Heart left ventricle (tissue), 16 donors: ENCODE results near the gene SLC1A6. TPM values are rescaled to one million over a fixed set of nuclear protein-coding genes. Genes with fewer than 3 reads are reported as not detected.

Experiments used
- ATAC-seq, 4 donors: fragments of 200-7000 bp; cut with Tn5 transposase; one replicate each; pipeline ENCODE4 v1.9.1; 2020 to 2022; ENCODE audit warnings: moderate library complexity in 4 of 4, mild to moderate bottlenecking in 3 of 4, moderate number of reproducible peaks in 1 of 4
- DNase-seq, 5 donors: peaks; one replicate each; pipeline ENCODE4 v3.0.0-alpha.2; 2020
- H3K27ac ChIP-seq, 12 donors: fragments of 200-600 bp; sonication (generic) in 4 of 12; one replicate each; pipeline versions ENCODE4 v1.5.0 to v1.8.0; 2016 to 2022; ENCODE audit warnings: mild to moderate bottlenecking in 2 of 12
- H3K27me3 ChIP-seq, 9 donors: fragments of 200-600 bp; sonication (generic) in 2 of 9; one replicate each; pipeline versions ENCODE4 v1.5.1 to v1.8.0; 2016 to 2022; ENCODE audit warnings: mild to moderate bottlenecking in 3 of 9
- H3K36me3 ChIP-seq, 9 donors: fragments of 200-600 bp; sonication (generic) in 2 of 9; one replicate each; pipeline versions ENCODE4 v1.5.0 to v1.8.0; 2018 to 2022; ENCODE audit warnings: mild to moderate bottlenecking in 2 of 9
- H3K4me1 ChIP-seq, 12 donors: fragments of 200-600 bp; sonication (generic) in 4 of 12; one replicate each; pipeline versions ENCODE4 v1.5.0 to v1.8.0; 2016 to 2022; ENCODE audit warnings: mild to moderate bottlenecking in 3 of 12
- H3K4me3 ChIP-seq, 12 donors: fragments of 200-600 bp; sonication (generic) in 4 of 12; one replicate each; pipeline versions ENCODE4 v1.5.0 to v1.8.0; 2017 to 2022; ENCODE audit warnings: mild to moderate bottlenecking in 9 of 12, moderate library complexity in 4 of 12
- H3K9me3 ChIP-seq, 12 donors: fragments of 200-600 bp; sonication (generic) in 4 of 12; one replicate each; pipeline versions ENCODE4 v1.5.0 to v1.8.0; 2016 to 2022; ENCODE audit warnings: mild to moderate bottlenecking in 1 of 12
- POLR2A ChIP-seq, 2 donors: fragments of 450-650 bp; IDR thresholded peaks; one replicate each; pipeline ENCODE4 v1.6.1; 2017; ENCODE audit warnings: antibody characterized with exemption in 2 of 2, mild to moderate bottlenecking in 2 of 2, moderate library complexity in 2 of 2
- WGBS, 4 donors: extraction: QIAGEN DNeasy Blood & Tissue Kit in 2 of 4; methylation state at CpG; one replicate each; pipeline versions ENCODE4 v1.1.5 to v1.1.7; 2013 to 2018; 5-methylcytosine and 5-hydroxymethylcytosine counted together
- intact Hi-C, 10 donors: fragments of 100-400 bp; cut with DNase I; formaldehyde crosslinking; loops; one replicate each; pipeline versions ENCODE4 v1.11.1 to v1.14.2; 2022
- polyA plus RNA-seq, 2 donors: library from polyadenylated mRNA; stranded (reverse); fragments of 200-250 nt; gene quantifications; one replicate each; pipeline ENCODE4 v1.2.3, GENCODE V29; 2013
- total RNA-seq, 9 donors: library from RNA; depleted of rRNA in 2 of 9; stranded (reverse); fragments of >200 nt in 2 of 9; fragmentation: NEBNext Ultra II Directional in 3 of 9; extraction: Animal tissue kit (Norgen Biotek cat#: 25700) in 3 of 9; gene quantifications; one replicate each; pipeline versions ENCODE4 v1.1.0 to v1.2.4, GENCODE V29; 2016 to 2023
- TF ChIP-seq, protein P1 (sequence below), 12 donors: fragments of 200-600 bp; sonication (generic) in 4 of 12; IDR thresholded peaks; one replicate each; pipeline versions ENCODE4 v1.5.0 to v1.8.0; 2018 to 2022; ENCODE audit warnings: antibody characterized with exemption in 12 of 12, mild to moderate bottlenecking in 5 of 12
- donor health status: ischemic (EF 13 %, LVEDD 7.1; RV severe dilation, severe dysfunction).
- donor health status: healthy with polysubstance abuse.
- donor health status: DM: no; HTN: yes; CAD: no.
- donor health status: DM: no; HTN: no; CAD: no.
- donor health status: ischemic (EF 25% LVEDD 6.9; RV normal size, moderate dysfunction).
- donor health status: ischemic (EF 25% LVEDD 5.7; RV mildly dilated, moderate dysfunction).
- donor health status: healthy.
- donor health status: DM: yes; HTN: yes; CAD: no.
- donor health status: ischemic (EF 35%, LVEDD 5.7; RV mildly dilated, moderate dysfunction).
- donor health status: nonischemic (EF 11% LVEDD 7.7; RV severe dilation, severe dysfunction).
- donor health status: DM: yes; HTN: yes; CAD: no.
- donor health status: PGD.
- donor health status: ischemic (EF 29% LVEDD 5.4; RV normal size, mild dysfunction).
- donor health status: nonischemic (EF 23%, LVEDD 6.1; RV moderate dilation, normal function).

SLC1A6 gene
- total and polyA plus RNA-seq, 11 donors, result not detected

DNA sequence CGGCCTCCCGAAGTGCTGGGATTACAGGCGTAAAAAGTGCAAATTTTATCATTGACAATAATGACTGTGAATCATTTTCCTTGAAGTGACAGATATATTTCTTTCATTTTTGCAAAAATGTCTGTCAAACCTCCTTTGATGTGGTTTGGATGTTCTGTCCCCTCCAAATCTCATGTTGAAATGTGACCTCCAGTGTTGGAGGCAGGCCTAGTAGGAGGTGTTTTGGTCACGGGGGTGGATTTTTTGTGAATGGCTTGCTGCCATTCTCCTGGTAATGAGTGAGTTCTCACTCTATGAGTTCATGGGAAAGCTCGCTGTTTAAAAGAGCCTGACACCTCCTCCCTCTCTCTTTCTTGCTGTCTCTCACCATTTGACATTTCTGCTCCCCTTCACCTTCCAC lies 5.5 kb upstream of the SLC1A6 start:
- no peak for TF ChIP-seq POLR2A (IDR thresholded peaks at IDR 0.05)
- TF ChIP-seq, protein P1, sequence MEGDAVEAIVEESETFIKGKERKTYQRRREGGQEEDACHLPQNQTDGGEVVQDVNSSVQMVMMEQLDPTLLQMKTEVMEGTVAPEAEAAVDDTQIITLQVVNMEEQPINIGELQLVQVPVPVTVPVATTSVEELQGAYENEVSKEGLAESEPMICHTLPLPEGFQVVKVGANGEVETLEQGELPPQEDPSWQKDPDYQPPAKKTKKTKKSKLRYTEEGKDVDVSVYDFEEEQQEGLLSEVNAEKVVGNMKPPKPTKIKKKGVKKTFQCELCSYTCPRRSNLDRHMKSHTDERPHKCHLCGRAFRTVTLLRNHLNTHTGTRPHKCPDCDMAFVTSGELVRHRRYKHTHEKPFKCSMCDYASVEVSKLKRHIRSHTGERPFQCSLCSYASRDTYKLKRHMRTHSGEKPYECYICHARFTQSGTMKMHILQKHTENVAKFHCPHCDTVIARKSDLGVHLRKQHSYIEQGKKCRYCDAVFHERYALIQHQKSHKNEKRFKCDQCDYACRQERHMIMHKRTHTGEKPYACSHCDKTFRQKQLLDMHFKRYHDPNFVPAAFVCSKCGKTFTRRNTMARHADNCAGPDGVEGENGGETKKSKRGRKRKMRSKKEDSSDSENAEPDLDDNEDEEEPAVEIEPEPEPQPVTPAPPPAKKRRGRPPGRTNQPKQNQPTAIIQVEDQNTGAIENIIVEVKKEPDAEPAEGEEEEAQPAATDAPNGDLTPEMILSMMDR (IDR thresholded peaks at IDR 0.05), result no peak
- peaks cover 0 to under 1% (median 0%) of the 10 kb centered on the region in 12 donors for H3K4me1 ChIP-seq
- 65 to 75% (median 70%) methylated on average over 5 of the region's 5 CpGs for WGBS, 4 donors
- peaks cover 4 to 37% (median 18%) of the 10 kb centered on the region in 9 donors for H3K27me3 ChIP-seq
- H3K36me3 ChIP-seq, result no peaks in the 10 kb centered on the region
- ATAC-seq (no peak), DNase-seq (no peak)
- intact Hi-C loops, result no loop called here
- no peaks in the 10 kb centered on the region for H3K9me3 ChIP-seq
- no peak overlapping the region for H3K27ac ChIP-seq
- H3K4me3 ChIP-seq, result no peak overlapping the region

DNA sequence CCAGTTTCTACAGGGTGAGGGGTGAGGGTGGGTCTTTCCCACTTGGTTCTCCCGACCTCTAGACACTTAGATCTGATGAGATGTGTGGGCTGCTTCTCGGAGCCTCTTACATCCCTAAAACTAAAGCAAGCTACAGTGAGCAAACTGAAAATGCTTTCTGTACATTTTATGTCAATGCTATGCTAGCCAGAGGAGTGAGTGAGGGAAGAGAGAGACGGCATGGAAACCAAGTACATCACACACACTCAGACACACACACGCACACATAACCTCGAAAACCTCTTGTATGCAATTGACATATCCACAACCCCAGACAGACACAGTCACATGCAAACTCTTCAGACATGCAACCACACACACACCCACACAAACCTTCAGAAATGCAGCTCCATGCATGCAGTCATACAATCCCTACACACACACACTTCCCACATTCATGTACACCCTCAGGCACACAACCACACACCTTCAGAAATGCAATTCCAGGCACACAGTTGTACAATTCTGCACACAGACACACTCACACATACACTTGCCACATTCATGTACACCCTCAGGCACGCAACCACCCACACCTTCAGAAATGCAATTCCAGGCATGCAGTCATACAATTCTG lies 1.4 kb downstream of the SLC1A6 start:
- H3K4me1 ChIP-seq, result peaks cover 0 to 11% (median 0%) of the 10 kb centered on the region in 12 donors
- H3K36me3 ChIP-seq, result no peaks in the 10 kb centered on the region
- TF ChIP-seq, protein P1 (IDR thresholded peaks at IDR 0.05), result no peak
- no peak for TF ChIP-seq POLR2A (IDR thresholded peaks at IDR 0.05)
- DNase-seq (no peak), ATAC-seq (no peak)
- no peak overlapping the region for H3K4me3 ChIP-seq
- peaks cover 24 to 74% (median 47%) of the 10 kb centered on the region in 9 donors for H3K27me3 ChIP-seq
- WGBS, 4 donors, result 63 to 69% (median 66%) methylated on average over 6 of the region's 6 CpGs
- intact Hi-C loops, result no loop called here
- no peaks in the 10 kb centered on the region for H3K9me3 ChIP-seq
- H3K27ac ChIP-seq, result no peak overlapping the region

DNA sequence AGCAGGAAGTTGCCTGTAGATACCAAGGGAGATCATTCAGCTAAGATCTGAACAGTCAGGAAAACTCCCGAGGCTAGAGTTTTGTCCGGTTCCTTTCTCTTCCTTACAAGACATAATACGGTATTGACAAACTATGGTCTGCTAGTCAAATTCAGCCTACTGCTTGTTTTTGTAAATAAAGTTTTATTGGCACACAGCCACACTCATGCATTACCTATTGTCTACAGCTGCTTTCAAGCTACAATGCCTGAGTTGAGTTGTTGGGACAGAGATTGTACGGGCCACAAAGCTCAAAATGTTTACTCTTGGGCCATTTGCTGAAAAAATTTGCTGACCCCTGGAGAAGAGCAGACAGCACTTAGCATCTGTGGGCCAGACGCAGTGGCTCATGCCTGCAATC lies 2.5 kb downstream of the SLC1A6 start:
- no peak for TF ChIP-seq POLR2A (IDR thresholded peaks at IDR 0.05)
- TF ChIP-seq, protein P1 (IDR thresholded peaks at IDR 0.05), result no peak
- intact Hi-C loops, result no loop called here
- 51 to 70% (median 54%) methylated on average over 5 of the region's 5 CpGs for WGBS, 4 donors
- Histone ChIP-seq H3K36me3 (no peaks in the 10 kb centered on the region), H3K4me3 (no peak overlapping the region), H3K27me3 (peaks cover 24 to 66% (median 46%) of the 10 kb centered on the region in 9 donors), H3K4me1 (peaks cover 0 to 11% (median 0%) of the 10 kb centered on the region in 12 donors), H3K9me3 (no peaks in the 10 kb centered on the region), H3K27ac (no peak overlapping the region)
- DNase-seq, result no peak
- no peak for ATAC-seq

DNA sequence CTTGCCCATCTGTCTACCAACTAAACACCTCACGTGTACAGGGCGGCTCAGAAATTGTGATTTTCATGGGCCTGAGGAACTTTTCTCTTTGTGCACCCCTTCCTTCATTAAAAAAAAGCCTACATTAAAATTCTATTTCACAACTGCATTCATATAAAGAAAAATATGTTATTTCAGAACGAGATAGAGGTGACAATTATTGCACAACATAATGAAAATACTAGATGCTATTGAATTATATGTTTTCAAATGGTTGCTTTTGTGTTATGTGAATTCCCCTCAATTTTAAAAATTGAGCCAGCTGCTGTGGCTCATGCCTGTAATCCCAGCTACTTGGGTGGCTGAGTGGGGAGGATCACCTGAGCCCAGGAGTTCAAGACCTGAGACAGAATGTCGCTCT lies 5.2 kb downstream of the SLC1A6 start:
- no peak for ATAC-seq
- Histone ChIP-seq H3K27me3 (peaks cover 6 to 40% (median 21%) of the 10 kb centered on the region in 9 donors), H3K36me3 (no peaks in the 10 kb centered on the region), H3K27ac (no peak overlapping the region), H3K9me3 (no peaks in the 10 kb centered on the region), H3K4me3 (no peak overlapping the region), H3K4me1 (peaks cover 0 to 5% (median 0%) of the 10 kb centered on the region in 12 donors)
- 62 to 78% (median 66%) methylated on average over 4 of the region's 4 CpGs for WGBS, 4 donors
- DNase-seq, result no peak
- intact Hi-C loops, result no loop called here
- no peak for TF ChIP-seq POLR2A (IDR thresholded peaks at IDR 0.05)
- TF ChIP-seq, protein P1 (IDR thresholded peaks at IDR 0.05), result no peak
